Natural killer cell (primary cell): ENCODE results near the gene TMPRSS7. TPM values are rescaled to one million over a fixed set of nuclear protein-coding genes. Genes with fewer than 3 reads are reported as not detected.

Experiments used
- ATAC-seq, 3 donors: fragments of 150-1000 bp in 2 of 3; fragments of 200-7000 bp in 1 of 3; cut with Tn5 transposase; 1 replicate in 1 of 3; 2 replicates in 2 of 3; pipeline ENCODE4 v1.10.0; 2021; ENCODE audit warnings: mild to moderate bottlenecking in 2 of 3, moderate library complexity in 2 of 3
- DNase-seq, 2 donors: peaks; one replicate each; pipeline versions ENCODE4 v3.0.0 to v3.0.0-alpha.2; 2013 to 2021; ENCODE audit warnings: mixed read lengths in 1 of 2
- H3K27ac ChIP-seq: one replicate; pipeline ENCODE4 v1.5.1; 2013; ENCODE audit warnings: mild to moderate bottlenecking, low read length
- H3K27me3 ChIP-seq: one replicate; pipeline ENCODE4 v1.6.1; 2013; ENCODE audit warnings: low read length; ENCODE audit not compliant: control insufficient read depth, insufficient read depth
- H3K36me3 ChIP-seq: one replicate; pipeline ENCODE4 v1.6.1; 2013; ENCODE audit warnings: low read length; ENCODE audit not compliant: control insufficient read depth, insufficient read depth
- H3K4me1 ChIP-seq: one replicate; pipeline ENCODE4 v1.6.1; 2013; ENCODE audit warnings: low read length; ENCODE audit not compliant: control insufficient read depth, insufficient read depth
- H3K4me3 ChIP-seq: one replicate; pipeline ENCODE4 v1.5.1; 2013; ENCODE audit warnings: low read length
- H3K9me3 ChIP-seq: one replicate; pipeline ENCODE4 v1.6.1; 2013; ENCODE audit warnings: low read length; ENCODE audit not compliant: control insufficient read depth, insufficient read depth
- H3K27ac Mint-ChIP-seq, 2 donors: one replicate each; pipeline ENCODE4 v1.8.0; 2022; ENCODE audit warnings: mild to moderate bottlenecking in 2 of 2, mixed read lengths in 2 of 2, moderate library complexity in 1 of 2
- H3K27me3 Mint-ChIP-seq, 2 donors: one replicate each; pipeline ENCODE4 v1.8.0; 2022; ENCODE audit warnings: low read depth in 2 of 2, mixed read lengths in 2 of 2
- H3K36me3 Mint-ChIP-seq: one replicate; pipeline ENCODE4 v1.8.0; 2022; ENCODE audit warnings: mixed read lengths
- H3K4me1 Mint-ChIP-seq, 2 donors: one replicate each; pipeline ENCODE4 v1.8.0; 2022; ENCODE audit warnings: mixed read lengths in 2 of 2
- H3K4me3 Mint-ChIP-seq: one replicate; pipeline ENCODE4 v1.8.0; 2022; ENCODE audit warnings: mild to moderate bottlenecking, moderate library complexity, mixed read lengths
- H3K9me3 Mint-ChIP-seq, 2 donors: one replicate each; pipeline ENCODE4 v1.8.0; 2022; ENCODE audit warnings: mixed read lengths in 2 of 2
- CTCF ChIP-seq: fragments of 200-600 bp; IDR thresholded peaks from one replicate; pipeline ENCODE4 v1.8.0; 2022; ENCODE audit warnings: antibody characterized with exemption
- WGBS: methylation state at CpG from one replicate; pipeline ENCODE4 v1.1.7; 2013; ENCODE audit warnings: missing lambda C conversion rate; ENCODE audit not compliant: insufficient coverage; 5-methylcytosine and 5-hydroxymethylcytosine counted together
- intact Hi-C: fragments of 100-400 bp; cut with micrococcal nuclease; formaldehyde crosslinking; loops from one replicate; pipeline ENCODE4 v1.14.2; 2022
- total RNA-seq, 4 donors: library from RNA; stranded (reverse); fragments of 120-200 nt in 1 of 4; gene quantifications; one replicate each; pipeline versions ENCODE4 v1.2.3 to v1.2.4, GENCODE V29; 2013 to 2022

The TMPRSS7 gene
- total RNA-seq, 3 donors from 2014 or later (not counting 1 experiment from before 2014, with no cell fraction given): not detected

GRCh38 chr3:112046599-112046998 lies 12.1 kb downstream of the TMPRSS7 start:
- no peaks in the 10 kb centered on the region for H3K4me1 Mint-ChIP-seq
- WGBS: 86% methylated on average over 1 of the region's 4 CpGs
- Histone ChIP-seq H3K4me3 (no peak overlapping the region), H3K4me1 (no peaks in the 10 kb centered on the region), H3K9me3 (no peaks in the 10 kb centered on the region), H3K27ac (no peak overlapping the region), H3K27me3 (no peaks in the 10 kb centered on the region), H3K36me3 (no peaks in the 10 kb centered on the region)
- DNase-seq (no peak), ATAC-seq (no peak)
- H3K9me3 Mint-ChIP-seq: no peaks in the 10 kb centered on the region
- TF ChIP-seq CTCF: no peak
- peaks cover 3 to 15% of the 10 kb centered on the region in 2 donors for H3K27me3 Mint-ChIP-seq
- no peak overlapping the region for H3K27ac Mint-ChIP-seq
- intact Hi-C loops: no loop called here
- H3K36me3 Mint-ChIP-seq: no peaks in the 10 kb centered on the region
- H3K4me3 Mint-ChIP-seq: no peak overlapping the region

GRCh38 chr3:112047264-112047663 lies 12.7 kb downstream of the TMPRSS7 start:
- no peaks in the 10 kb centered on the region for H3K36me3 Mint-ChIP-seq
- WGBS: 85% methylated on average over 1 of the region's 1 CpG
- Histone ChIP-seq H3K4me3 (no peak overlapping the region), H3K27me3 (no peaks in the 10 kb centered on the region), H3K9me3 (no peaks in the 10 kb centered on the region), H3K36me3 (no peaks in the 10 kb centered on the region), H3K27ac (no peak overlapping the region), H3K4me1 (no peaks in the 10 kb centered on the region)
- ATAC-seq: no peak
- DNase-seq: no peak
- no peak overlapping the region for H3K4me3 Mint-ChIP-seq
- no peaks in the 10 kb centered on the region for H3K9me3 Mint-ChIP-seq
- no peak overlapping the region for H3K27ac Mint-ChIP-seq
- H3K27me3 Mint-ChIP-seq: peaks cover 9 to 15% of the 10 kb centered on the region in 2 donors
- H3K4me1 Mint-ChIP-seq: no peaks in the 10 kb centered on the region
- intact Hi-C loops: no loop called here
- TF ChIP-seq CTCF: no peak

DNA sequence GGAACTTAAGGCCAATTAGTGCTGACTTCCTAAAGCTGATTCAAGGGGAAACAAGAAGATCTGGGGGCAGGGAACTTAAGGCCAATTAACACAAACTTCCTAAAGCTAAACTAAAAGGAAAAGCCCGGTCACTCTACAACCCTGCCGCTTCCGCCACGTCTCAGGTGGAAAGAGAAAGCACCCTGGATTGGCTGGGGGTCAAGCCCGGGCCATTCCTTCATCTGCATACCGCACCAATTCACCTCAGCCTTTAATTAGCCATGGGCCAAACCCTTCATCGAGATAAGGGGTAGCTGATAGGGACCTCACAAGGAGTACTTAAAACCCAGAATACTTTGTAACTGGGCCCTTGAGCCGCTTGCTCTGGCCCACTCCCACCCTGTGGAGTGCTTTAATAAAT lies 14.4 kb downstream of the TMPRSS7 start:
- H3K27ac ChIP-seq: no peak overlapping the region
- Mint-ChIP-seq H3K4me1 (no peaks in the 10 kb centered on the region), H3K36me3 (no peaks in the 10 kb centered on the region), H3K4me3 (no peak overlapping the region), H3K27ac (no peak overlapping the region), H3K27me3 (peaks cover 9 to 17% of the 10 kb centered on the region in 2 donors), H3K9me3 (no peaks in the 10 kb centered on the region)
- H3K4me1 ChIP-seq: no peaks in the 10 kb centered on the region
- no peak for TF ChIP-seq CTCF
- H3K36me3 ChIP-seq: no peaks in the 10 kb centered on the region
- H3K9me3 ChIP-seq: no peaks in the 10 kb centered on the region
- intact Hi-C loops: no loop called here
- WGBS: 91% methylated on average over 8 of the region's 8 CpGs
- no peaks in the 10 kb centered on the region for H3K27me3 ChIP-seq
- no peak overlapping the region for H3K4me3 ChIP-seq
- DNase-seq: no peak
- peak in 1 of 3 donors; percentile 32 for ATAC-seq

DNA sequence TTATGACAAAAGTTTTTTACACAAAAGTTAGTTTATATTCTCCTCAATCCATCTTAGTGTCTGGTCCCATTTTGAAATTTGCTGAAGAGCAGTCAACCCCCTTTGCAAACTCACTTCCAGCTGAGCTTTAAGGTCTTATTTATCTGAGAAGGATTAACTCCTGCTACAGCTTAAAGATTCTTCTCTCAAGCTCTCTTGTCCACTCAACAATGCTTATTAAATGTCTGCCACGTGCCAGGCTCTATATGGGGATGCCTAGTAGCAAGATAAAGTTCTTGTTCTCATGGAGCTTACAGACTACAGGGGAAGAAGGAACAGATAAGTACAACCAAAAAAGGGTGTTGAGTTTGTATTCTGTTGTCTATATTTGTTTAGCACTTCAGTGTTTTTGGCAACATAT lies 18.7 kb downstream of the TMPRSS7 start:
- no peaks in the 10 kb centered on the region for H3K36me3 Mint-ChIP-seq
- Histone ChIP-seq H3K4me1 (no peaks in the 10 kb centered on the region), H3K27me3 (no peaks in the 10 kb centered on the region), H3K9me3 (no peaks in the 10 kb centered on the region), H3K36me3 (no peaks in the 10 kb centered on the region), H3K27ac (no peak overlapping the region), H3K4me3 (no peak overlapping the region)
- H3K27me3 Mint-ChIP-seq: peaks cover 21% of the 10 kb centered on the region in 2 donors
- DNase-seq (no peak), ATAC-seq (no peak)
- H3K9me3 Mint-ChIP-seq: no peaks in the 10 kb centered on the region
- TF ChIP-seq CTCF: no peak
- no peak overlapping the region for H3K4me3 Mint-ChIP-seq
- WGBS: 71% methylated on average over 1 of the region's 1 CpG
- no peaks in the 10 kb centered on the region for H3K4me1 Mint-ChIP-seq
- no peak overlapping the region for H3K27ac Mint-ChIP-seq
- intact Hi-C loops: no loop called here
